Measurements from ENCODE around the gene ST8SIA2. TPM values are rescaled to one million over a fixed set of nuclear protein-coding genes. Genes with fewer than 3 reads are reported as not detected.

The ST8SIA2 gene
- total RNA-seq, 1 donor, result 0.36 TPM

DNA sequence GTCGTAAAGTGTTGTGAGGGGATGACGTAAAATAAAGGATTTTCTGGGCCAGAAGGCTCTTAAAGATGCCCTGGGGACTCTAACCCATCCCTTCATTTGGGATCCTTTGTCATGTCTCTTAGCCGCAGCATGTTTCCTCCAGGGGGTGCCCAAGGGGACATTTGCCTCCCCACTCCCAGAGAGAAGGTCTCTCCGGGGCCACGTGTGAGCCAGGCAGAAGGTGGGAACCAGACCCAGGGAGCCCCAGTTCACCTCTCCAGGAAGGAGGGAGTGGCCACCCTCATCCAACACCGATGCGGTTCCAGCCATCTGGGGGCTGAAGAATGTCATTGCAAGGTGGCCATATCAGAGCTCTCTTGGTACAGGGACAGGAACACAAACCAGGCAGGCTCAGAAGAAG, 25.2 kb downstream of the ST8SIA2 start:
- Histone ChIP-seq H3K9me3 (ENCODE audit: low read depth, low read length) (no peaks in the 10 kb centered on the region), H3K27me3 (ENCODE audit: insufficient read depth, low read length) (no peaks in the 10 kb centered on the region), H3K36me3 (ENCODE audit: insufficient read depth, low read length) (no peaks in the 10 kb centered on the region), H3K4me1 (ENCODE audit: insufficient read depth, low read length) (no peaks in the 10 kb centered on the region), H2AFZ (ENCODE audit: low read length) (no peak overlapping the region), H3K4me2 (ENCODE audit: insufficient read depth, low read length) (no peak overlapping the region), H4K20me1 (ENCODE audit: insufficient read depth, low read length) (no peaks in the 10 kb centered on the region), H3K79me2 (ENCODE audit: insufficient read depth, low read length) (no peaks in the 10 kb centered on the region), H3K27ac (ENCODE audit: low read depth, low read length) (no peak overlapping the region), H3K4me3 (ENCODE audit: insufficient read depth, low read length) (no peak overlapping the region)
- no peak for DNase-seq (ENCODE audit: insufficient read length, low spot score, missing footprints)
- TF ChIP-seq, protein P1, sequence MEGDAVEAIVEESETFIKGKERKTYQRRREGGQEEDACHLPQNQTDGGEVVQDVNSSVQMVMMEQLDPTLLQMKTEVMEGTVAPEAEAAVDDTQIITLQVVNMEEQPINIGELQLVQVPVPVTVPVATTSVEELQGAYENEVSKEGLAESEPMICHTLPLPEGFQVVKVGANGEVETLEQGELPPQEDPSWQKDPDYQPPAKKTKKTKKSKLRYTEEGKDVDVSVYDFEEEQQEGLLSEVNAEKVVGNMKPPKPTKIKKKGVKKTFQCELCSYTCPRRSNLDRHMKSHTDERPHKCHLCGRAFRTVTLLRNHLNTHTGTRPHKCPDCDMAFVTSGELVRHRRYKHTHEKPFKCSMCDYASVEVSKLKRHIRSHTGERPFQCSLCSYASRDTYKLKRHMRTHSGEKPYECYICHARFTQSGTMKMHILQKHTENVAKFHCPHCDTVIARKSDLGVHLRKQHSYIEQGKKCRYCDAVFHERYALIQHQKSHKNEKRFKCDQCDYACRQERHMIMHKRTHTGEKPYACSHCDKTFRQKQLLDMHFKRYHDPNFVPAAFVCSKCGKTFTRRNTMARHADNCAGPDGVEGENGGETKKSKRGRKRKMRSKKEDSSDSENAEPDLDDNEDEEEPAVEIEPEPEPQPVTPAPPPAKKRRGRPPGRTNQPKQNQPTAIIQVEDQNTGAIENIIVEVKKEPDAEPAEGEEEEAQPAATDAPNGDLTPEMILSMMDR (IDR thresholded peaks at IDR 0.05; ENCODE audit: extremely low read depth, low read depth, low read length), result no peak

DNA sequence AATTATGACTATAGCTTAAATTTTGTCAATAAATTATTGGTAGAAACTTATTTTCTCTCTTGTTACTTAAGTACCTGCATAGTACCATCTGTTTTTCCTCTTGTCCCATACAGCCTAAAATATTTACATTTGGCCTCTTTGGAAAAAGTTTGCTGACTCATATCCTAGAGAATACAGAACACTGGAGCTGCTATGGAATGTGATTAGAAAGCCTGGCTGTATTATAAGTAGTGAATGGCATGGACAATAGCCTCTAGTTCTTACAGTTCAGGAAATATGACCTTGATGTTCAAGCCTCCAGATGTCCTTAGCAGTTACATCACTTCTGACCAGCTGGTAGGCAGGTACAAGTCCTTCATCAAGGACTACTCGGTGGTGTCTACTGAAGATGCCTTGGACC, 28.3 kb downstream of the ST8SIA2 start:
- H3K27ac ChIP-seq (ENCODE audit: low read depth, low read length), result no peak overlapping the region
- H4K20me1 ChIP-seq (ENCODE audit: insufficient read depth, low read length), result no peaks in the 10 kb centered on the region
- DNase-seq (ENCODE audit: insufficient read length, low spot score, missing footprints), result no peak
- H3K79me2 ChIP-seq (ENCODE audit: insufficient read depth, low read length), result no peaks in the 10 kb centered on the region
- no peak overlapping the region for H3K4me3 ChIP-seq (ENCODE audit: insufficient read depth, low read length)
- H3K4me2 ChIP-seq (ENCODE audit: insufficient read depth, low read length), result no peak overlapping the region
- TF ChIP-seq, protein P1 (IDR thresholded peaks at IDR 0.05; ENCODE audit: extremely low read depth, low read depth, low read length), result no peak
- H2AFZ ChIP-seq (ENCODE audit: low read length), result no peak overlapping the region
- no peaks in the 10 kb centered on the region for H3K4me1 ChIP-seq (ENCODE audit: insufficient read depth, low read length)
- no peaks in the 10 kb centered on the region for H3K27me3 ChIP-seq (ENCODE audit: insufficient read depth, low read length)
- H3K36me3 ChIP-seq (ENCODE audit: insufficient read depth, low read length), result no peaks in the 10 kb centered on the region
- no peaks in the 10 kb centered on the region for H3K9me3 ChIP-seq (ENCODE audit: low read depth, low read length)

GRCh38 chr15:92425578-92426225, 32.0 kb downstream of the ST8SIA2 start:
- H3K36me3 ChIP-seq (ENCODE audit: insufficient read depth, low read length), result no peaks in the 10 kb centered on the region
- H3K9me3 ChIP-seq (ENCODE audit: low read depth, low read length), result no peaks in the 10 kb centered on the region
- no peaks in the 10 kb centered on the region for H3K79me2 ChIP-seq (ENCODE audit: insufficient read depth, low read length)
- no peaks in the 10 kb centered on the region for H4K20me1 ChIP-seq (ENCODE audit: insufficient read depth, low read length)
- no peaks in the 10 kb centered on the region for H3K27me3 ChIP-seq (ENCODE audit: insufficient read depth, low read length)
- no peak for DNase-seq (ENCODE audit: insufficient read length, low spot score, missing footprints)
- H3K4me2 ChIP-seq (ENCODE audit: insufficient read depth, low read length), result no peak overlapping the region
- H2AFZ ChIP-seq (ENCODE audit: low read length), result no peak overlapping the region
- no peak overlapping the region for H3K27ac ChIP-seq (ENCODE audit: low read depth, low read length)
- TF ChIP-seq, protein P1 (IDR thresholded peaks at IDR 0.05; ENCODE audit: extremely low read depth, low read depth, low read length), result no peak
- H3K4me1 ChIP-seq (ENCODE audit: insufficient read depth, low read length), result peaks cover 14% of the 10 kb centered on the region
- H3K4me3 ChIP-seq (ENCODE audit: insufficient read depth, low read length), result no peak overlapping the region

DNA sequence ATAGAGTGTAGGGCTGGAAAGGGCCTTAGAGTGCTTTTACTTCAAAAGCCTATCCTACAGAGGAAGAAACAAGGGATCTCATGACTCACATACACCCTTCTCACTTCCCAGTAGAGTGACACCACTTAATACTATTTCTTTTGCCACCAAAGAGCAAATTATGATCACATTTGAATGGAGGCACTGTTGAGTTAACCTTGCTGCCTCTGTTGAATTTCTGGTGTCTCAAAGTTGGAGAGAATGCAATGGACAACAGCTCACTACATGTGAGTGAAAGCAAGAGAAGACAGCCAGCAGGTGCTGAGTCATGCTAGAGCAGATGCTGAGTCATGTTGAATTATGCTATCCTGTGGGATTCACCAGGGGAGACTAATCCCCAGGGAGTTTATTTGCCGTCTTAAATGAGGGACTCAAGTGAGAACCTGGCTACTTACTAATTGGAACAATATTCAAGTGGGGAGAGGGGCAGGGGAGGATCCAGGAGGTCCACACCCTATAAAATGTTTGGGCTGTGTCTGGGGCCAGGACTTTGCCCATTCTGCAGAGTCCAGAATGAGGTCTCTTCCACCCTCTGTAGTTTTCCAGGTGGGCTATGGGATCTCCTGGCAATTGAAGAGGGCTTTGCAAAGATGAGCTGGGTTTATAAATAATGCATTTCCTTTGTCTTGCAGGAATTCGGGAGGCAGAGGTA, 35.8 kb downstream of the ST8SIA2 start:
- H3K79me2 ChIP-seq (ENCODE audit: insufficient read depth, low read length), result no peaks in the 10 kb centered on the region
- peak overlapping the region; percentile 15 for H3K4me2 ChIP-seq (ENCODE audit: insufficient read depth, low read length)
- no peaks in the 10 kb centered on the region for H3K27me3 ChIP-seq (ENCODE audit: insufficient read depth, low read length)
- no peak overlapping the region for H3K4me3 ChIP-seq (ENCODE audit: insufficient read depth, low read length)
- peak; percentile 66 for DNase-seq (ENCODE audit: insufficient read length, low spot score, missing footprints)
- no peaks in the 10 kb centered on the region for H3K36me3 ChIP-seq (ENCODE audit: insufficient read depth, low read length)
- no peak overlapping the region for H2AFZ ChIP-seq (ENCODE audit: low read length)
- no peak overlapping the region for H3K27ac ChIP-seq (ENCODE audit: low read depth, low read length)
- peaks cover 14% of the 10 kb centered on the region for H3K4me1 ChIP-seq (ENCODE audit: insufficient read depth, low read length)
- no peaks in the 10 kb centered on the region for H4K20me1 ChIP-seq (ENCODE audit: insufficient read depth, low read length)
- TF ChIP-seq, protein P1 (IDR thresholded peaks at IDR 0.05; ENCODE audit: extremely low read depth, low read depth, low read length), result no peak
- H3K9me3 ChIP-seq (ENCODE audit: low read depth, low read length), result no peaks in the 10 kb centered on the region
